GM21381 (cell line): ENCODE results near the gene MAP3K21.

ENCODE experiments used
- ATAC-seq: cut with Tn5 transposase; IDR thresholded peaks from one replicate; pipeline ENCODE4 v1.9.1; 2021; ENCODE audit warnings: mild to moderate bottlenecking, moderate library complexity; ENCODE audit not compliant: unreplicated experiment

Gene MAP3K21

GRCh38 chr1:233357595-233358397 is 30.3 kb downstream of the MAP3K21 start:
- ATAC-seq = no peak

DNA sequence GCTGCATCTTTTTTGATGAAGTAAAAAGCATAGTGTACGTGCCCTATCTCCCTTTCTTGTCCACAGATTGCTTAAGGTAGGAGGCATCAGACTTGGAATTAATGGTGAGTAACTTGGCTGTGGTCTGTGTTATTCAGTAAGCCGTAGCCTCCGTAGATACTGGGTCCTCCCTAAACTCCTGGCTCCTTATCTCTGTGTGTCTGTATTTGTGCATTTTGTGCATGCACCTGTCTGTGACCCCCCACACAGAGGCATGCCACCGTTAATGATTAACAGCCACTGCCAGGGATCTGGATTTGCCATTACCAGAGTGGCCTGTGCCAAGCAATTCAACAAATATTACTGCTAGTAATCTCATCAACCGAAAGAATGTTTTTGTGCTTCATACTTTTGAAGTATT is 31.9 kb downstream of the MAP3K21 start:
- no peak for ATAC-seq

GRCh38 chr1:233359905-233360304 is 32.4 kb downstream of the MAP3K21 start:
- ATAC-seq = no peak

DNA sequence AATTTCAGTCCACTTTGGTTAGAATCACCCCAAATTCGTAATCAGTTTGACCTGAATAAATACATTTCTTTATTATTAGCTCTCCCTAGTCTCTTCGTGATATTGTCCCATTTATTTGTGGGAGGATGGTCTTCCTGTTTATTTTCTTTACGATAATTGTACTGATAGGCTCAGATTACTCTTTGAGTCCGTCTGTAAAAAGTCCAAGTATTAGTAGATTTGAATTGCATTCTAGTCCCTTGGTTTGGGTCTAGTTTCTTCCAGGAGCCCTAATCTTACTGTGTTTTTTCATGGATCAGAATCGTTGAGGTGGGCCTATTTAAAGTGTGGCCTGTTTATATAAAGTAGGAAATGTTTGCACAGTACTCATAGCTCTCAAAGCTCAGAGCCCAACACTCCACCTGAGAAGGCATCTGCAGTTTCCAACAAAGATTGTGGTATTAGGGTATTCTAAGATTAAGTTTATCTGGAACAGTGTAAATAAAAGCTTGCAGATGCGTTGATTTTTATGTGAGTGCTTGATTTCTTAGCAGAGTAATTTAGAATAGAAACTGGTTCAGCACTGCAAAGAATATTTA is 33.1 kb downstream of the MAP3K21 start:
- no peak for ATAC-seq

DNA sequence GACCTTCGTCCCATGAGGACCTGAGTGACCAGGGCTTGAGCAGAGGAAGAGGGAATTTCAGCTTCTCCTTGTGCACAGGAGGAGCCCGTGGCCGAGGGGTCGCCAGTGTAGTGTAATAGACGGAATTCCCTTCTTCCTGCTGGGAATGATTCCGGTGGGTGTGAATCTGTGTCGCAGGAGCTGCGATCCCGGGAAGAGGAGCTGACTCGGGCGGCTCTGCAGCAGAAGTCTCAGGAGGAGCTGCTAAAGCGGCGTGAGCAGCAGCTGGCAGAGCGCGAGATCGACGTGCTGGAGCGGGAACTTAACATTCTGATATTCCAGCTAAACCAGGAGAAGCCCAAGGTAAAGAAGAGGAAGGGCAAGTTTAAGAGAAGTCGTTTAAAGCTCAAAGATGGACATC is 34.4 kb downstream of the MAP3K21 start:
- no peak for ATAC-seq

DNA sequence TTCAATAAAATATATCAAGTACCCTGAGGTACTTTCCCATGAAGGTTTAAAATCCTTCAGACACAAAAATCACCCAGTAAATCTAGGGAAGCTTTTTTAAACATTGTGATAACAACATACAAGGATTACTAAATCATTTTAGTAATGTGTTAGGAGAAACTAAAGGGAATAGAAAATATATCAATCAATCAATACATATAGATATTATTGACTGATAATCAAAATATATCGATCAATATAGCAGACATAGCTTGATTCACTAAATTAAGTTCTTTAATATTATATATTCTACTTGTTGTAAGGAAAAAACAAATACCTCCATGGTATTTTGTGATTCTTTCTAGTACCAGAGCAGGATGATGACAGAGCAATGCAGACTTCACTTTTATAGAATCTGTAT is 35.2 kb downstream of the MAP3K21 start:
- no peak for ATAC-seq

GRCh38 chr1:233364026-233364425 is 36.5 kb downstream of the MAP3K21 start:
- ATAC-seq = no peak

DNA sequence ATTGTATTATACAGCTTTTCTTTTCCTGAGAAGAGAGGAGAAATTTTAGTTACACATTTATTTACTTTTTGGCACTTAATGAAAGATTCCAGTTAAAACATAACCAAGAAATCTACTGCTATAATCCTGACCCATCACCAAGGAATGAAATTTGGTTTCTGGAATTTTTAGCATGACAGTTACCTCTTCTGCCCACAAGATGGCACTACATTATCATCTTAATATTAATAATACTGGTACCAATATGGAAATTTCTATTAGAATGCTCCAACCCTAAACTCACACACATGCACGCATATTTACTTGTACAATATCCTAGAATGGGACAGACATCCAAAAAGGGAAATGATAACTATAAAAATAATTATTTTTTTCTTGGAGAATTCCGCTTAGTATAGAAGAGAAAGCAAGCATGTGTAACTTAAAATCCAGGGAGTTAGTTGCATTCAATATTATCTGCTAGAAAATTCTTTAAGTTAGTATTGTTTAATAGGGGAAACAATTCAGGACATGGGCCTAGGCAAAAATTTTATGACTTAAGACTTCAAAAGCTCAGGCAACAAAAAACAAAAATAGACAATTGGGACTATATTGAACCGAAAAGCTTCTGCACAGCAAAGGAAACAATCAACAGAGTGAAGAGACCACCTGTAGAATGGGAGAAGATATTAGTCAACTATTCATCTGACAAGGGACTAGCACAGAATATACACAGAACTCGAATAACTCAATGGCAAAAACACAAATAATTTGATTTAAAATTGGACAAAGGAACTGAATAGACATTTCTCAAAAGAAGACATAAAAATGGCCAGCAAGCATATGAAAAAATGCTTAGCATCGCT is 37.4 kb downstream of the MAP3K21 start:
- ATAC-seq = no peak

- no peak for ATAC-seq
Observed at GRCh38 chr1:233366575-233366974, 39.1 kb downstream of the MAP3K21 start.

DNA sequence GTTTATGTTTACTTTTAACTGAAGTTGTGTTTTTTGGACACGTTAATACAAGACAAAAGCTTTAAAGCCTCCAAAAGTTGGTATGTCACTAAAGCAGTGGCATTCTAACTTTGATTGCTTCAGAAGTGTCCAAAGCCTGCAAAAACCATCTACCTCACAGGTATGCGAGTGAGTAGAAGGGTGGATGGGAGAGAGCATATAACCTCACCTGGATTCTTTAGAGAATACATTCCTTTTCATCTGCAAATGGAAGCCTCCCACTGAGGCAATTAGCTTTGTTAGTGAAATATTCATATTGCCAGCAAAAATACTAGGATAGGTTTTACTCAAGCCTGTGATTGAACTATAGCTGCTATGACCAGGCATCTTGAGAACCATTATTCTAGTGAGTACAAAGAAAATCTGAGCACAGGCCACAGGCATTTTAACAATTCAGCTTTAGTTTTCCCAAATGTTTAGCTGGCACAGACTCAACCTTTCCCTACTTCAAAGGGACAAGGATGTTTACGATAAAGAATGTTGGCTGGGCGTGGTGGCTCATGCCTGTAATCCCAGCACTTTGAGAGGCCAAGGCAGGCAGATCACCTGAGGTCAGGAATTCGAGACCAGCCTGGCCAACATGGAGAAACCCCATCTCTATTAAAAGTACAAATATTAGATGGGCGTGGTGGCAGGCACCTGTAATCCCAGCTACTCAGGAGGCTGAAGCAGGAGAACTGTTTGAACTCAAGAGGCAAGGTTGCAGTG is 39.7 kb downstream of the MAP3K21 start:
- ATAC-seq = no peak

- ATAC-seq = no peak
Observed at GRCh38 chr1:233368106-233368788, 40.7 kb downstream of the MAP3K21 start.

DNA sequence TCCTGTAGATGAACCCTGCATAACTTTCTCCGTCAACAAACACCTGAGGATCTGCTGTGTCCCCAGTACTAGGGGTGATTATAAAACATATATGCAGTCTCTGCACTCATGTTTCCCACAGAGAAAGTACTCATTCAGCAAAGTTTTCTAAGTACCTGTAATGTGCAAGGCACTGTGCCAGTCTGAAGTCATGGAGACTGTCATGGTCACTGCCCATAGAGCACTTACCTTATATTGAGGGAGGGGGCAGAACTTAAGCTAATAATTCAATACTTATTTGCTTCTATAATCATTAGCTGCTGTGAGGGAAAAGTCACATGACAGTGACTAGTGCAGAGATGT is 41.2 kb downstream of the MAP3K21 start:
- ATAC-seq = no peak

DNA sequence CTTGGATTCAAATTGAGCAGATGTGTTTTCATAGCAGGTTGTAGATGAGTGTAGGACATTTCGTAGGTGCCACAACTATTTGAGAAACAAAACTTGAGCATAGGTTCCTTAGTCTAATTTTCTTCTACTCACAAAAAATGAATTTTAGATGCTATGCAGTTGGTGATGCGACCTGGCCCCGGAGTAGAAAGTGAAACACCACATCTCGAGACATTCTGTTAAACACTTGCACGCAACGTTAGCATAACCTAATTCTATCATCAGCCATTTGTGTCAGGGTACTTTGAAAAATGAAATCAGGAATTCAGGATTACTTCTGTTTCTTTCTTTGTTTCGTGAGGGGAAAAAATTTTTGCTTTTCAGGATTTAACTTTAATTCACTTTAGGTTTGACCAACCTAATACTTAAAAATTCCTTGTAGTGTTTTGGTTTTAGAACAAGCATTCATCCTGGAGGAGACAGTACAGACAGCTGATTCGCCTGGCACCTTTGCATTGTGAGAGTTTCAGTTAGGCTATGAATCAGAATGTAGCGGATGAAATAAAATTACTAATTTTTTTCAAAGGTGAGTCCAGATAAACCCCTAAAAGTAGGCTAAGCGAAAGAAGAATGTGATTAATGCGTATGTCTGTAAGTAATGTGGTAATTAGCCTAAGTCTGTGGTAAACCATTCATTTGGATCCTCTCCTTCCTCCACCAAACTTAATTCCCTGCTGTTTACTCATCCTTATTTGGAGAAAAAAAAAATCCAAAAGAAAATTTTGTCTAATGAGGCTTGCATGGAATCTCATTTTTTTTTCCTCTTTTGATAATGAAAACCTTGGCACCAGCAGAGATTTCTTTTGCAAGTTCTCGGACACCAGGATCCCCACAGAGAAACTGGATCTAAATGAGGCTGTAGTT is 44.9 kb downstream of the MAP3K21 start:
- ATAC-seq = no peak

DNA sequence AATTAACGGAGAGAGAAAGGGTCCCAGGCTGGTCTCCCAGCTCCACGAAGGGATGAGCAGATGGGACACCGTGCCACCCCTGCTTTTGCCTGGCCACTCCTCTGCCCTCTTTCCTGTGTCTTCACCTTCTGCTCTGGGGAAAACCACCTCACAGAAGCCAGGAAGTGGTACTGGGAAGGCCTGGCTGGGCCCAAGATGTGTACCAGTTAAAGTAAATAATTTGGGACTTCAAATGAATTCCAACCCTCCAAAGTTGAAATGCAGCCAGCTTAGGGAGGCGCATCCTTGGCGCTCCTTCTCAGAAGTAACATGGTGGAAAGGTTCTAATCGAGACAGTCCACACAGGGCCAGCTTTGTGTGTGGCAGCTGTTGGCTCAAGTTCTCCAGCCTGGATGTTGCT is 45.7 kb downstream of the MAP3K21 start:
- ATAC-seq = no peak

DNA sequence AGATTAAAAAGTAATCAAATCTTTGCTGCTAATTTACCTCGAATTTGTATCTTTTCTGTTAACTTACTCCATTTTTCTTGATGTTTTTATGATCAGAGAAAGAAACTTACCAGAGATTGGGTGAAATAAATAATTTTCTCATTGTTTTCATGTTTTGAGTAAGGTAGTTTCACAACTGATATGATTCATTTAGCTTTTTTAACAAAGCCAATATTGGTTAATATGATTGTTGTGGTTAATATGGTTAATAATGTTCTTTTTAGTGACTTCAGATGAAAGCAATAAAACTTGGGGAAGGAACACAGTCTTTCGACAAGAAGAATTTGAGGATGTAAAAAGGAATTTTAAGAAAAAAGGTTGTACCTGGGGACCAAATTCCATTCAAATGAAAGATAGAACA is 48.1 kb downstream of the MAP3K21 start:
- ATAC-seq = no peak

GRCh38 chr1:233376382-233377110 is 49.0 kb downstream of the MAP3K21 start:
- no peak for ATAC-seq

DNA sequence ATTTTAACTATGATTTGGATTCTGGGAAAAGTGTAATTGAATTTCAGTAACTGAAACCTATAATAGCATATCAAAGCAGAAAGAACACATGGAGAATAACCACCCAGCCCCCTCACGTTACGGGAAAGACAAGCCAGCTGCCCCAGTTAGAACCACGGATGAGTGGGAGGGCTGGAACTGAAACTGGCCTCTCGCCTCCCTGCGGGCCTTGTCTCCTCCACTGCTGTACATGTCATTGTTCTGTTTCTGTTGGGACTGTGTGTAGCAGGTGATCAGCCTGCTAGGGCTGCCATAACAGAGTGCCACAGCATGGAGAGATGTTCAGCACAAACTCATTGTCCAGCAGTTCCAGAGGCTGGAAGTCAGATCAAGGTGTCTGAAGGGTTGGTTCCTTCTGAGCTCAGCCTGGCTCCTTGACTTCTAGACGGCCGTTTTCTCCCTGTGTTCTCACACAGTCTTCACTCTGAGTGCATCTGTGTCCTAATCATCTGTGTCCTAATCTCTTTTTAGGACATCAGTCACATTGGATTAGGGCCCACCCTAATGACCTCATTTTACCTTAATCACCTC is 52.4 kb downstream of the MAP3K21 start:
- no peak for ATAC-seq

DNA sequence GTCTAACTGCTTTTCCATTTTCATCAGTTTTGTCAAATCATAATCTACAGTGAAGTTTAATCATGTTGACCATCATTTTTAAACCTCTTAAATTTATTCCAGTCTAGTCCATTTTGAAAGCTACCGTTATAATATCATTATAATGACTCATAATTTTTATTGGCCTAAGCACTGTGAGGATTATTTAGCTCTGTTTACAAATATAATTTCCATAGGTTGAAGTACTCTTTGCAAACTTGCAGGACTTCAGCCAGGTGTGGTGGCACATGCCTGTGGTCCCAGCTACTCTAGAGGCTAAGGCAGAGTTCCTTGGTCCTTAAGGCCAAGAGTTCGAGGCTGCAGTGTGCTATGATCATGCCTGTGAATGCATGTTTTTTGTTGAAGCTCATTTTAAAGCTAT is 54.3 kb downstream of the MAP3K21 start:
- no peak for ATAC-seq

GRCh38 chr1:233383984-233384383 is 56.5 kb downstream of the MAP3K21 start:
- no peak for ATAC-seq
